ENCODE measurements around the gene POC1B. TPM values are rescaled to one million over a fixed set of nuclear protein-coding genes. Genes with fewer than 3 reads are reported as not detected.

Gene POC1B
- total RNA-seq, 2 donors from 2014 or later = 31.4 to 32.0 TPM

DNA sequence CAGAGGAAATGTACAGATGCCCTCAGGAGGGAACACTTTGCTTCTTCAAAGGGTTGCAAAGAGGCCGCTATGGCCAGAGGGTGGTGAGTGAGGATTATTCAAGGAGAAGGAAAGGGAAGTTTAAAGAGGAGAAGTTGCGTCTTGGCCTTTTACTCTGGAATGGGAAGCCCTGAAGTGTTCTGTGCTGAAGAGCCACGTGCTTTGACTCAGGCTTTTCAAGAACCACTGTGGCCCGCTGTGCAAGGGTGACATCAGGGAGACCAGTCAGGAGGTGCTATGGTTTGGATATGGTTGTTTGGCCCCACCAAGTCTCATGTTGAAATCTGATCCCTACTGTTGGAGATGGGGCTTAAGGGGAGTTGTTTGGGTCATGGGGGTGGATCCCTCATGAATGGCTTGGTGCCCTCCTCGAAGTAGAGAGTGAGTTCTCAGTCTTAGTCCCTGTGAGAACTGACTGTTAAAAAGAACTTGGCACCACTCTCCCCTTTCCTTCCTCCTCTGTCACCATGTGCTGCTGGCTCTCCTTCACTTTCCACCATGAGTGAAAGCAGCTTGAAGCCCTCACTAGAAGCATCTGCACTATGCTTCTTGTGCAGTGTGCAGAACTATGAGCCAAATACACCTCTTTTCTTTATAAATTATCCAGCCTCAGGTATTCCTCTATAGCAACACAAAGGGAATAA lies 107.5 kb downstream of the POC1B start:
- Histone ChIP-seq H3K9me3 (no peaks in the 10 kb centered on the region), H3K27ac (no peak overlapping the region), H3K36me3 (no peaks in the 10 kb centered on the region), H3K9ac (ENCODE audit: low read depth in 2 of 2, low read length in 2 of 2) (no peak overlapping the region), H3K27me3 (no peaks in the 10 kb centered on the region), H3K4me3 (no peak overlapping the region), H3K4me1 (no peaks in the 10 kb centered on the region)
- intact Hi-C loops (cut with DNase I) = no loop called here
- DNase-seq = no peak
- TF ChIP-seq, protein P1, sequence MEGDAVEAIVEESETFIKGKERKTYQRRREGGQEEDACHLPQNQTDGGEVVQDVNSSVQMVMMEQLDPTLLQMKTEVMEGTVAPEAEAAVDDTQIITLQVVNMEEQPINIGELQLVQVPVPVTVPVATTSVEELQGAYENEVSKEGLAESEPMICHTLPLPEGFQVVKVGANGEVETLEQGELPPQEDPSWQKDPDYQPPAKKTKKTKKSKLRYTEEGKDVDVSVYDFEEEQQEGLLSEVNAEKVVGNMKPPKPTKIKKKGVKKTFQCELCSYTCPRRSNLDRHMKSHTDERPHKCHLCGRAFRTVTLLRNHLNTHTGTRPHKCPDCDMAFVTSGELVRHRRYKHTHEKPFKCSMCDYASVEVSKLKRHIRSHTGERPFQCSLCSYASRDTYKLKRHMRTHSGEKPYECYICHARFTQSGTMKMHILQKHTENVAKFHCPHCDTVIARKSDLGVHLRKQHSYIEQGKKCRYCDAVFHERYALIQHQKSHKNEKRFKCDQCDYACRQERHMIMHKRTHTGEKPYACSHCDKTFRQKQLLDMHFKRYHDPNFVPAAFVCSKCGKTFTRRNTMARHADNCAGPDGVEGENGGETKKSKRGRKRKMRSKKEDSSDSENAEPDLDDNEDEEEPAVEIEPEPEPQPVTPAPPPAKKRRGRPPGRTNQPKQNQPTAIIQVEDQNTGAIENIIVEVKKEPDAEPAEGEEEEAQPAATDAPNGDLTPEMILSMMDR (IDR thresholded peaks at IDR 0.05) = no peak

GRCh38 chr12:89417246-89417977 lies 108.4 kb downstream of the POC1B start:
- intact Hi-C loops (cut with DNase I) = no loop called here
- H3K9ac ChIP-seq (ENCODE audit: low read depth in 2 of 2, low read length in 2 of 2) = no peak overlapping the region
- no peak overlapping the region for H3K4me3 ChIP-seq
- TF ChIP-seq, protein P1 (IDR thresholded peaks at IDR 0.05) = no peak
- no peak for DNase-seq
- no peaks in the 10 kb centered on the region for H3K4me1 ChIP-seq
- no peaks in the 10 kb centered on the region for H3K27me3 ChIP-seq
- no peak overlapping the region for H3K27ac ChIP-seq
- H3K9me3 ChIP-seq = no peaks in the 10 kb centered on the region
- H3K36me3 ChIP-seq = no peaks in the 10 kb centered on the region

DNA sequence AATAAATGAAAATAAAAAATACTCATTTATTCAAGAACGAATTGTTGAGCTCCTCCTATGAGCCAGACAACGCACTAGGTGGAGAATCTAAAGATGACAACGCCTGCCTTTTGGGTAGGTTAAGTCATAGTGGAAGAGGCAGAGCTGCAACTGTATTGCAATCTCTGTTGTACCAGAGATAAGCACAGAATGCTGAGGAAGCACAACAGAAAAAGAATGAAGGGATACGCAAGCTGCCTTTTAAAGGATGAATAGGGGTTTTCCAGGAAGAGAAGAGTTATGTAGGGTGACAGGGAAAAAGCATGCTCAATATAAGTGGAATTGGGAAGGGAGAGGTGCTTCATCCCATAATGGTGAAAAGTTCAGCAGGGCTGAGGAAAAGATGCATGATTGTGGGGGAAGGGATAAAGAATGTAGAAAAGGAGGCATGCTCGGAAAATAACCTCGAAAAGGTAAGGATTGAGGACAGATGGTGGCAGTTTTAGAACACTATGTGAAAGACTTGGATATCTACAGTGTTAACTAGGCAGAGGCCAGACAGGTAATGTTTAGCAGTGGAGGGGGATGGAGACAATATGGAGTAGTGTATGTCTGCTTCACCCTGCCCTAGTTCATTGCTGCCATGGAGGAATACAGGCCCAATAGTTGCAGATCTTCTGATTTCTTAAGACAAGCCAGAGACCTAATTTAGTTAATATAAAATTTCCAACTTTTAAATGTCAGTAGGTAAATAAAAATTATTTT lies 109.6 kb downstream of the POC1B start:
- H3K9me3 ChIP-seq = no peaks in the 10 kb centered on the region
- no peak overlapping the region for H3K27ac ChIP-seq
- TF ChIP-seq, protein P1 (IDR thresholded peaks at IDR 0.05) = no peak
- no peak for DNase-seq
- H3K4me3 ChIP-seq = no peak overlapping the region
- no peaks in the 10 kb centered on the region for H3K27me3 ChIP-seq
- H3K36me3 ChIP-seq = no peaks in the 10 kb centered on the region
- intact Hi-C loops (cut with DNase I) = no loop called here
- no peak overlapping the region for H3K9ac ChIP-seq (ENCODE audit: low read depth in 2 of 2, low read length in 2 of 2)
- H3K4me1 ChIP-seq = no peaks in the 10 kb centered on the region

GRCh38 chr12:89414851-89415250 lies 111.0 kb downstream of the POC1B start:
- intact Hi-C loops (cut with DNase I) = no loop called here

GRCh38 chr12:89414322-89414721 lies 111.5 kb downstream of the POC1B start:
- TF ChIP-seq, protein P1 (IDR thresholded peaks at IDR 0.05) = no peak
- no peak overlapping the region for H3K9ac ChIP-seq (ENCODE audit: low read depth in 2 of 2, low read length in 2 of 2)
- DNase-seq = no peak
- intact Hi-C loops (cut with DNase I) = no loop called here
- H3K36me3 ChIP-seq = no peaks in the 10 kb centered on the region
- no peak overlapping the region for H3K4me3 ChIP-seq
- no peaks in the 10 kb centered on the region for H3K9me3 ChIP-seq
- H3K27me3 ChIP-seq = no peaks in the 10 kb centered on the region
- H3K4me1 ChIP-seq = no peaks in the 10 kb centered on the region
- no peak overlapping the region for H3K27ac ChIP-seq

More at GRCh38 chr12:89414851-89415250, 111.0 kb downstream of the POC1B start:
- H3K36me3 ChIP-seq = no peaks in the 10 kb centered on the region
- no peak overlapping the region for H3K27ac ChIP-seq
- TF ChIP-seq, protein P1 (IDR thresholded peaks at IDR 0.05) = no peak
- H3K4me3 ChIP-seq = no peak overlapping the region
- H3K27me3 ChIP-seq = no peaks in the 10 kb centered on the region
- no peaks in the 10 kb centered on the region for H3K4me1 ChIP-seq
- H3K9me3 ChIP-seq = no peaks in the 10 kb centered on the region
- H3K9ac ChIP-seq (ENCODE audit: low read depth in 2 of 2, low read length in 2 of 2) = no peak overlapping the region
- no peak for DNase-seq
